Stomach (tissue), 4 donors: ENCODE results near the gene DEPDC7.

Source experiments
- CTCF ChIP-seq, 7 experiments: fragments of 450-650 bp in 4 of 7; fragments of 200-600 bp in 3 of 7; sonication (generic) in 3 of 7; IDR thresholded peaks; one replicate each; pipeline ENCODE4 v1.5.1; 2016 to 2019; ENCODE audit warnings: antibody characterized with exemption in 7 of 7, control low read depth in 2 of 7, mild to moderate bottlenecking in 1 of 7
- POLR2A ChIP-seq, 4 donors: fragments of 450-650 bp; IDR thresholded peaks; one replicate each; pipeline ENCODE4 v1.6.1; 2016; ENCODE audit warnings: antibody characterized with exemption in 4 of 4, control low read depth in 2 of 4, mild to moderate bottlenecking in 1 of 4, moderate library complexity in 1 of 4

- no peak for TF ChIP-seq CTCF (IDR thresholded peaks at IDR 0.05)
- TF ChIP-seq POLR2A (IDR thresholded peaks at IDR 0.05): no peak
Measured at GRCh38 chr11:33040862-33041453, 25.3 kb downstream of the DEPDC7 start.
